Subcutaneous adipose tissue (tissue), 4 donors: ENCODE results near the gene DVL2. TPM values are rescaled to one million over a fixed set of nuclear protein-coding genes. Genes with fewer than 3 reads are reported as not detected.

Experiments used
- total RNA-seq, 4 donors: library from RNA; depleted of rRNA; stranded (reverse); fragments of >200 nt; gene quantifications; one replicate each; pipeline ENCODE4 v1.1.0, GENCODE V29; 2016
- TF ChIP-seq, protein P1 (sequence below): fragments of 450-650 bp; IDR thresholded peaks from one replicate; pipeline ENCODE4 v1.5.1; 2016; ENCODE audit warnings: low read depth, mild to moderate bottlenecking, control low read depth, antibody characterized with exemption, moderate library complexity

The DVL2 gene
- total RNA-seq, 4 donors from 2014 or later: 23.5 to 36.5 (median 27.1) TPM

GRCh38 chr17:7233701-7234082, 625 bp downstream of the DVL2 start:
- TF ChIP-seq, protein P1, sequence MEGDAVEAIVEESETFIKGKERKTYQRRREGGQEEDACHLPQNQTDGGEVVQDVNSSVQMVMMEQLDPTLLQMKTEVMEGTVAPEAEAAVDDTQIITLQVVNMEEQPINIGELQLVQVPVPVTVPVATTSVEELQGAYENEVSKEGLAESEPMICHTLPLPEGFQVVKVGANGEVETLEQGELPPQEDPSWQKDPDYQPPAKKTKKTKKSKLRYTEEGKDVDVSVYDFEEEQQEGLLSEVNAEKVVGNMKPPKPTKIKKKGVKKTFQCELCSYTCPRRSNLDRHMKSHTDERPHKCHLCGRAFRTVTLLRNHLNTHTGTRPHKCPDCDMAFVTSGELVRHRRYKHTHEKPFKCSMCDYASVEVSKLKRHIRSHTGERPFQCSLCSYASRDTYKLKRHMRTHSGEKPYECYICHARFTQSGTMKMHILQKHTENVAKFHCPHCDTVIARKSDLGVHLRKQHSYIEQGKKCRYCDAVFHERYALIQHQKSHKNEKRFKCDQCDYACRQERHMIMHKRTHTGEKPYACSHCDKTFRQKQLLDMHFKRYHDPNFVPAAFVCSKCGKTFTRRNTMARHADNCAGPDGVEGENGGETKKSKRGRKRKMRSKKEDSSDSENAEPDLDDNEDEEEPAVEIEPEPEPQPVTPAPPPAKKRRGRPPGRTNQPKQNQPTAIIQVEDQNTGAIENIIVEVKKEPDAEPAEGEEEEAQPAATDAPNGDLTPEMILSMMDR: no peak

GRCh38 chr17:7232114-7232513, 2.2 kb downstream of the DVL2 start:
- TF ChIP-seq, protein P1: no peak

DNA sequence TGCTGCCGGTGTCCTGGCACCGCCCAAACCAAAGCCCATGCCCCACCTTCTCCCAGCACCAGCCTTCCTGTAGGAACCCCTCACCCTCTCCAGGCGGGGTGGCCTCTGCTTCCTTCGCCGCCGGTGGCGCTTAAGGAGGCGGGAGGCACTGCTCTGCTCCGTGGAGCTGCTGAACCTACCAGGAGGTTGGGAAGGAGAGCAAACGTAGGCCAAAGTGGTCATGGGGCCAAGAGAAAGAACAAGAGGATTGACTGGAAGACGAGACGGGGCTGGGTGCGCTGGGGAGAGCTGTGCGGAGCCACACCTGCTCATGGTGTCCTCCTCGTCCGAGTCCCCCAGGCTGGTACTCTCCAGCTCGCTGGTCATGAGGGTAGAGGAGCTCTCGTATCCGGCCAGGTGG, 4.8 kb downstream of the DVL2 start:
- TF ChIP-seq, protein P1: no peak

GRCh38 chr17:7228920-7229319, 5.4 kb downstream of the DVL2 start:
- TF ChIP-seq, protein P1: no peak

- TF ChIP-seq, protein P1: no peak
Measured at GRCh38 chr17:7226721-7227710, 7.3 kb downstream of the DVL2 start.

DNA sequence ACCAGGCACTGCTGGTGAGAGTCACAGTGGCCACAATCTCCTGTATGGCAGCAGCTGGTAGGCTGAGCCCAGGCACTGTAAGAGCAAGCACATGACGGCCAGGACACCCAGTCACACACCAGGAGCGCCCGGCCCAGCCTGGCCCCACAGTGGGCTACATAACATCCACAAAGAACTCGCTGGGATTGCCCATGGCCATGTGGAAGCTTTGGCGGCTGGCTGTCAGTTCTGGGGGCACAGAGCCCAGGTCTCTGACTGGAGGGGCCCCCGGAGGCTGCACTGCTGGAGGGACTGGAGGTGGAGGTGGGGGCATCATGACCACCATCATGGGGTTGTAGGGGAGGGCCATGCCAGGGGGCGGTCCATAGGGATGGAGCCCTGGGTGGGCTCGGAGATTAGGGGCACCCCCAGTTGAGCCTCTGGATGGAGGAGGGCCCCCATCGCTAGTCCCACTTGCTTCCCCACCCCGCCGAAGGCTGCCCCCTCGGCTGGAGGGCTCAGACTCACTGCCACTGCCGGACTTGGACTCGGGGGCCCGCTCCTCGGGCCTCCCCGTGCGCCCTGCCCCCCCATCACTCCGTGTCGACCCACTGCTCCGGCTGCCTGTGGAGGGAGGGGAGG, 8.5 kb downstream of the DVL2 start:
- TF ChIP-seq, protein P1: no peak

GRCh38 chr17:7224661-7225111, 9.6 kb downstream of the DVL2 start:
- TF ChIP-seq, protein P1: no peak
